Body of pancreas (tissue), 4 donors: ENCODE results near the gene CTDSP2.

Experiments used
- CTCF ChIP-seq, 7 experiments: fragments of 450-650 bp in 4 of 7; fragments of 200-600 bp in 3 of 7; sonication (generic) in 3 of 7; IDR thresholded peaks; one replicate each; pipeline ENCODE4 v1.5.1; 2016 to 2019; ENCODE audit warnings: antibody characterized with exemption in 7 of 7
- POLR2A ChIP-seq, 3 donors: fragments of 450-650 bp; IDR thresholded peaks; one replicate each; pipeline ENCODE4 v1.6.1; 2016; ENCODE audit warnings: antibody characterized with exemption in 3 of 3, mild to moderate bottlenecking in 2 of 3

DNA sequence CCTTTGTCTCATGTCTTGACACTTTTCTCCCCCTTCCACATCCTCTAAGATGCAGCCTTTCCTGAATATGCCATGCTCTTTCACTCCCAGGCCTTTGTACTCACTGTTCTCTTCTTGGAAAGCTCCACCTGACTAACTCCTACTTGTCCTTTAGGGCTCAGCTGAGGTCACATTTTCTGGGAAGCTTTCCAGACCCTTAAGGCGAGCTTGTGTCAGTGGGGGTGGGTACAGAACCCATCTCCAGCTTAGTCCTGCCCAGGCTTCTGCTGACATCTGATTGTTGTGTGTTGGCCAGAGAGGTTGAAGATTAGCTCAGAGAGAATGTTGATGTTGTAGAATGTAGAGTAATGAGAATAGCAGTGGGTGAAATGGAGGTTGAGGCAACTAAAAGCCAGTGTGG lies 66.8 kb downstream of the CTDSP2 start:
- no peak for TF ChIP-seq CTCF (IDR thresholded peaks at IDR 0.05)
- no peak for TF ChIP-seq POLR2A (IDR thresholded peaks at IDR 0.05)
